DMS114 treated with DMSO at 0.1 percent for 48 hours (cell line): ENCODE measurements around the gene LCN12.

Experiments used
- DNase-seq: peaks from one replicate; lab custom pipeline; 2025; ENCODE audit not compliant: unreplicated experiment; lab: John Stamatoyannopoulos, UW

LCN12 gene

GRCh38 chr9:136951541-136952320, at the start of gene LCN12:
Gene LCN12 (plus strand): TSS chr9:136952273. CDS start chr9:136952328, 55 bp downstream.
- DNase-seq: no peak

- DNase-seq: no peak
Measured at GRCh38 chr9:136903041-136903554, 49.0 kb upstream of the LCN12 start.

- DNase-seq: no peak
Measured at GRCh38 chr9:136906266-136906665, 45.8 kb upstream of the LCN12 start.

GRCh38 chr9:136907011-136907914, 44.8 kb upstream of the LCN12 start:
- no peak for DNase-seq

GRCh38 chr9:136910197-136910900, 41.7 kb upstream of the LCN12 start:
- no peak for DNase-seq

- DNase-seq: no peak
Measured at GRCh38 chr9:136910901-136911245, 41.2 kb upstream of the LCN12 start.

- DNase-seq: no peak
Measured at GRCh38 chr9:136913701-136914438, 38.2 kb upstream of the LCN12 start.

GRCh38 chr9:136915632-136916329, 36.3 kb upstream of the LCN12 start:
- DNase-seq: no peak

GRCh38 chr9:136916330-136917184, 35.5 kb upstream of the LCN12 start:
- no peak for DNase-seq

- no peak for DNase-seq
Measured at GRCh38 chr9:136917902-136918301, 34.2 kb upstream of the LCN12 start.

- no peak for DNase-seq
Measured at GRCh38 chr9:136920069-136920468, 32.0 kb upstream of the LCN12 start.

GRCh38 chr9:136920734-136921231, 31.3 kb upstream of the LCN12 start:
- DNase-seq: no peak

GRCh38 chr9:136921307-136921706, 30.8 kb upstream of the LCN12 start:
- DNase-seq: no peak

- DNase-seq: no peak
Measured at GRCh38 chr9:136921718-136922117, 30.4 kb upstream of the LCN12 start.

GRCh38 chr9:136922540-136922939, 29.5 kb upstream of the LCN12 start:
- no peak for DNase-seq

GRCh38 chr9:136923881-136924280, 28.2 kb upstream of the LCN12 start:
- no peak for DNase-seq

GRCh38 chr9:136925414-136926153, 26.5 kb upstream of the LCN12 start:
- no peak for DNase-seq

GRCh38 chr9:136926154-136926704, 25.8 kb upstream of the LCN12 start:
- DNase-seq: no peak
